ENCODE data around the gene CALY. TPM values are rescaled to one million over a fixed set of nuclear protein-coding genes. Genes with fewer than 3 reads are reported as not detected.
"Not testable (repeated sequence)": the region's sequence is repeated elsewhere in the genome, so short reads cannot be mapped to it uniquely, and the experiment has no call there.

Gene CALY
- total RNA-seq (2014; rRNA removed; shearing (Covaris generic)): 2.2 TPM in 1 of 2 replicates, not detected in the other

- peaks cover 49% of the 10 kb centered on the region for H3K27me3 ChIP-seq (ENCODE audit: control insufficient read depth, insufficient read depth, low read length)
- H3K36me3 ChIP-seq (replicated peaks; ENCODE audit: control insufficient read depth, insufficient read depth, low read length): no peaks in the 10 kb centered on the region
- H3K4me3 ChIP-seq (ENCODE audit: insufficient read depth, low read depth, low read length): no peak within 1 kb of the TSS
- DNase-seq: peak; percentile 97
These were observed at the start of gene CALY for GRCh38 chr10:133336577-133337369. TSS of gene CALY (minus strand) at chr10:133336896. CDS start at chr10:133328989, 7,907 bp downstream.

DNA sequence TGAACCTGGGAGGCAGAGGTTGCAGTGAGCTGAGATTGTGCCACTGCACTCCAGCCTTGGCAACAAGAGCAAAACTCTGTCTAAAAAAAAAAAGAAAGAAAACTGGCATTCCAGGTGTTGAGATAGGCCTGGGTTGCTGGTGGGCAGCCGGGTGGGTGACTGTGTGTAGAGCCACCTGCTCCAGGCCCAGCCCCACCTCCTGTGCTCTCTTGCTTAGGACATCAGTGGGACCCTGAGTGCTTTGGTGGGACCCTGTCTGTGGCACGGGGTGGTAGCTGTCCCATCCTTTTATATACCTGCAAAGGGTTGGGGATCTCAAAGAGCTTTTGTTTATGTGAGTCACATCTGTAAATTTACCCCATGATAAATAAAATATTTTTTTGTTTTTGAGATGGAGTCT is 48.5 kb upstream of the CALY start:
- no peak for DNase-seq
- Histone ChIP-seq H3K36me3 (replicated peaks; ENCODE audit: control insufficient read depth, insufficient read depth, low read length) (no peaks in the 10 kb centered on the region), H3K4me3 (ENCODE audit: insufficient read depth, low read depth, low read length) (no peak overlapping the region), H3K27me3 (ENCODE audit: control insufficient read depth, insufficient read depth, low read length) (peaks cover 5% of the 10 kb centered on the region; the same call in 1 of the 2 replicates)

DNA sequence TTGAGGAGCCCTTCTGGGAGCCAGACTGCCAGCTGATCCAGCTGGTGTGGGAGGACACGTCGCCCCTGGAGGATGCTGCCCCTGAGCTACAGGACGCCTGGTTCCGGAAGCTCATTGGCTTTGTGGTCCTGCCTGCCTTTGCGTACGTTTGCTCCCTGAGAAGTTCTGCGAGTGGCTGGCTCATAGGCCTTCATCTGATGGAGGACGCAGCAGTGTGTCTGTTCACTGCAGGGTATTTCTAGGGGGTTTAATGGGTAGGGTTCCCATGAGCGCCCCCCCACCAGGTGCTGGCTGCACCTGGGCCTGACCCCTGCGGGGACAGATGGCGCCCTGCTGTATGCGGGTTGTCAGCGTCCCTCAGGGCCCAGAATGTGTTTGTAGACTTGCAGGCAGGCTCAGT is 47.4 kb upstream of the CALY start:
- Histone ChIP-seq H3K4me3 (ENCODE audit: insufficient read depth, low read depth, low read length) (no peak overlapping the region), H3K36me3 (replicated peaks; ENCODE audit: control insufficient read depth, insufficient read depth, low read length) (no peaks in the 10 kb centered on the region), H3K27me3 (ENCODE audit: control insufficient read depth, insufficient read depth, low read length) (peaks cover 15% of the 10 kb centered on the region; the same call in 1 of the 2 replicates)
- DNase-seq: no peak

- H3K4me3 ChIP-seq (ENCODE audit: insufficient read depth, low read depth, low read length): no peak overlapping the region
- peaks cover 17% of the 10 kb centered on the region for H3K27me3 ChIP-seq (ENCODE audit: control insufficient read depth, insufficient read depth, low read length)
These were observed 46.9 kb upstream of the CALY start for GRCh38 chr10:133383551-133383950.

DNA sequence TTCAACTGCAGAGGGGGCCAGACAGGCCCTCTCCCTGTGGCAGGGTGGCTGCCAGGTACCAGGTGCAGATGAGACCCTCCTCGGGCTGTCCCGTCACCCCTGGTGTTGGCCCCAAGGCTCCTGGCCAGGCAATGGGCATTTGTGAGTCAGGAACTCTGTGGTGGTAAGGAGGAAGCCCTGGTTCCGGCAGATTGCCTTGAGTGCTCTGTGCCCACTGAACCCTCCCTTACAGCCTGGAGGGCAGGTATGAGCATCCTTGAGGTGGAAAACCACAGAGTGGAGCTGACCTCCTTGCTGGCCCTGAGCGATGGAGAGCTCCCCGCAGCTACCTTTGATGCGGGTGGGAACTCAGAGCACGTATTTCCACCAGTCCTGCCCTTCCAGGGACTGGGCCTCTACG is 44.3 kb upstream of the CALY start:
- Histone ChIP-seq H3K4me3 (ENCODE audit: insufficient read depth, low read depth, low read length) (no peak overlapping the region), H3K27me3 (ENCODE audit: control insufficient read depth, insufficient read depth, low read length) (peaks cover 40% of the 10 kb centered on the region), H3K36me3 (replicated peaks; ENCODE audit: control insufficient read depth, insufficient read depth, low read length) (no peaks in the 10 kb centered on the region)
- no peak for DNase-seq

More at GRCh38 chr10:133383551-133383950, 46.9 kb upstream of the CALY start:
- no peaks in the 10 kb centered on the region for H3K36me3 ChIP-seq (replicated peaks; ENCODE audit: control insufficient read depth, insufficient read depth, low read length)
- no peak for DNase-seq

DNA sequence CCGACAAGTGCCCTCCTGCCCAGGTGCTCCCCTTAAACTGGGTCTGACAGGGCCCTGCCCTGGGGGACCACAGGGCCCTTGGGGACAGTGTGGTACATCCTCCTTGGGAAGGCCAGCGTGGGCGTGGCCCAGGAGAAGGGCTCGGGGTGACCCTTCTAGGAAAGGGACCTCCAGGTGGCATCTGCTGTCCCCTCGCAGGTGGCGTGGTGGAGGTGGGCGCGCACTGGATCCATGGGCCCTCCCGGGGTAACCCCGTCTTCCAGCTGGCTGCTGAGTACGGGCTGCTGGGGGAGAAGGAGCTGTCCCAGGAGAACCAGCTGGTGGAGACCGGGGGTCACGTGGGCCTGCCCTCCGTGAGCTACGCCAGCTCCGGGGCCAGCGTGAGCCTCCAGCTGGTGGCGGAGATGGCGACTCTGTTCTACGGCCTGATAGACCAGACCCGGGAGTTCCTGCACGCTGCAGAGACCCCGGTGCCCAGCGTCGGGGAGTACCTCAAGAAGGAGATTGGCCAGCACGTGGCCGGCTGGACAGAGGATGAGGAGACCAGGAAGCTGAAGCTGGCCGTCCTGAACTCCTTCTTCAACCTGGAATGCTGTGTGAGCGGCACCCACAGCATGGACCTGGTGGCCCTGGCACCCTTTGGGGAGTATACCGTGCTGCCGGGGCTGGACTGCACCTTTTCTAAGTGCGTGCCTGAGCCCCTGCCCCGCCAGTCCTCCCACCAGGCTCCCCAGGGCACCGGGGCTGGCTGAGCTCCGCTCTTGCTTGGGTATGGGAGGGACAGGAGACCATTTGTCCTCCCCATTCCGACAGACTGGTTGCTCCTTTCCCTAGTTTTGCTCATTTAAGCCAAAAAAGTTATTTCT is 43.3 kb upstream of the CALY start:
- DNase-seq: peak; percentile 60
- H3K27me3 ChIP-seq (ENCODE audit: control insufficient read depth, insufficient read depth, low read length): peaks cover 43% of the 10 kb centered on the region
- peak overlapping the region; percentile 54 for H3K4me3 ChIP-seq (ENCODE audit: insufficient read depth, low read depth, low read length)
- no peaks in the 10 kb centered on the region for H3K36me3 ChIP-seq (replicated peaks; ENCODE audit: control insufficient read depth, insufficient read depth, low read length)

DNA sequence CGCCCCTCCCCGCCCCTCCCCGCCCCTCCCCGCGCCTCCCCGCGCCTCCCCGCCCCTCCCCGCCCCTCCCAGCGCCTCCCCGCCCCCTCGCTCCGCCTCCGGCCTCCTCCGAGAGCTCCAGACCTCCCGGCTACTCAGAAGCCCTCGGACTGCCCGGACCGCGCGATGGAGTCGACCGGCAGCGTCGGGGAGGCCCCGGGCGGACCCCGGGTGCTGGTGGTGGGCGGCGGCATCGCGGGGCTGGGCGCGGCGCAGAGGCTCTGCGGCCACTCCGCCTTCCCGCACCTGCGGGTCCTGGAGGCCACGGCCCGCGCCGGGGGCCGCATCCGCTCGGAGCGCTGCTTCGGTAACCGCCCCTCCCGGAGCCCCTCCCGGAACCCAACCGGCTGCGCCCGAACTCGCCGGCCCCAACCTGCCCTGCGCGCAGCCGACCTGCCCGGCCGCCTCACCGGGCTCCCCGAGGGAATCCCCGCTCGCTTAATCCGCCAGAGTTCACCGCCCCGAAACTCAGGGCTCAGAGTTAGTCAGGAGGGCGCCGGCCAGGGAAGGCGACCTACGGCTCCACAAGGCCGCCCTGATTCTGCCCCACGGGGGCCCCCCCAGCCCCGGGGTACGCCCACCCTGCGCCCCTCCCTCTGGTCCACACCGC is 42.6 kb upstream of the CALY start, which contains the start of gene PAOX:
PAOX (plus strand) TSS at position 111 of the 649 bp plus-strand sequence; CDS start at position 166, 55 bp downstream.
- H3K4me3 ChIP-seq (ENCODE audit: insufficient read depth, low read depth, low read length): peak within 1 kb of the TSS; percentile 73
- no peaks in the 10 kb centered on the region for H3K36me3 ChIP-seq (replicated peaks; ENCODE audit: control insufficient read depth, insufficient read depth, low read length)
- peaks cover 43% of the 10 kb centered on the region for H3K27me3 ChIP-seq (ENCODE audit: control insufficient read depth, insufficient read depth, low read length)
- peak; percentile 98 for DNase-seq

- Histone ChIP-seq H3K36me3 (replicated peaks; ENCODE audit: control insufficient read depth, insufficient read depth, low read length) (no peaks in the 10 kb centered on the region), H3K27me3 (ENCODE audit: control insufficient read depth, insufficient read depth, low read length) (peaks cover 45% of the 10 kb centered on the region), H3K4me3 (ENCODE audit: insufficient read depth, low read depth, low read length) (peak overlapping the region; percentile 73)
- peak; percentile 92 for DNase-seq
These were observed 41.8 kb upstream of the CALY start for GRCh38 chr10:133378251-133379096.

DNA sequence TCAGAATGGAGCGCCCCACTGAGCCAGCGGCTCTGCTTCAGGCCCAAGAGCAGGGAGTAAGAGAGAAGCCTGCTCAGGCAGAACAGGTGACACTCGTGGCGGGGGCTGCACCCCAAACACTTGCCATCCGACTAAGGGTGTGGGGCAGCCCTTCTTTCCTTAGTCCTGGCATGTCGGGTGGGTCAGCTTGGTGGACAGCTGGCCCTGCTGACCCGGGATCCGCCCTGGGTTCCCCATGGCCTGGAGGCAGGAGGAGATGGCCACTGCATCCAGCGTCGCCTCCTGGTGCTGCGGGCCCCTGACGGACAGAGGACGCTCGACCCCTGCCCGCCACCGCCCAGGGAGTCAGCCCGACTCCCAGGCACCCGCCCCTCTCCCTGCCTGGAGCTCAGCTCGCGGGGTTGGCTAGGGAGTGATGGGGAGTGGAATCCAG is 41.1 kb upstream of the CALY start:
- no peaks in the 10 kb centered on the region for H3K36me3 ChIP-seq (replicated peaks; ENCODE audit: control insufficient read depth, insufficient read depth, low read length)
- peaks cover 45% of the 10 kb centered on the region for H3K27me3 ChIP-seq (ENCODE audit: control insufficient read depth, insufficient read depth, low read length)
- peak; percentile 85 for DNase-seq
- H3K4me3 ChIP-seq (ENCODE audit: insufficient read depth, low read depth, low read length): peak overlapping the region; percentile 73

DNA sequence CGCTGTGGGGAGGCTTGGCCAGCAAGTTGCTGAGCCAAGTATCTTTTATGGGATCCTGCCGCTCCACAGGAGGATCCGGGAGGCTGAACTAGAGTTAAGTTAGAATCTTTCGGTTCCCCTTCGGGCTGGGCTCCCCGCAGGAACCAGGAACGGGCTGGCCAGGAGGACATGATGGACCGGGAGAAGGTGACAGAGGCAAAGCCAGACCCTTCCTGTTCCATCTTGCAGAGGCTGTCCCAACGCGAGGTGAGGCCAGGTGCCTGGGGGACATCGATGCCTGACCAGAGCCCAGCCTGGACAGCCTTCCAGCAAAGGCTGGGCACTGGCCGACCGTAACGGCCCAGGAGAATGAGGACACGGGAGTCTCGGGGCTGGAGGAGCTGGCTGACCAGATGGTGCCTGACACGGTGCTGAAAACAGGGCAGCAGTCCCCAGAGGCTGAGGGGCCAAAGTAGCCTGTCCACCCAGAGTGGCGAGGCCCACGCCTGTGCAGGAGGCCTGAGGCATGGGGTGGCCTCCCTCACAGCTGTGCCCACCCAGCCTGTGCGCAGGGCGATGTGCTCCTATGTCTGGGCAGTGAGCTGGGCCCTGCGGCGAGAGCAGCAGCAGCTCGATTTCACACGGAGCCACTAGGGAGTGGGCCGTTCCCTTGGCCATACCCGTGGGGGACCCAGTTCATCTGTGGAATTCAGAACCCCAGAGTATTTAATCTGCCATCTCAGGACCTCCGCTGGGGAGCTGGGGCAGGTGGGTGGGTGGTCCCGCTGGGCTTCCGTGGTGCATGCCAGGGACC is 40.5 kb upstream of the CALY start:
- no peak overlapping the region for H3K4me3 ChIP-seq (ENCODE audit: insufficient read depth, low read depth, low read length)
- peak; percentile 59 for DNase-seq
- peaks cover 45% of the 10 kb centered on the region for H3K27me3 ChIP-seq (ENCODE audit: control insufficient read depth, insufficient read depth, low read length)
- H3K36me3 ChIP-seq (replicated peaks; ENCODE audit: control insufficient read depth, insufficient read depth, low read length): no peaks in the 10 kb centered on the region

DNA sequence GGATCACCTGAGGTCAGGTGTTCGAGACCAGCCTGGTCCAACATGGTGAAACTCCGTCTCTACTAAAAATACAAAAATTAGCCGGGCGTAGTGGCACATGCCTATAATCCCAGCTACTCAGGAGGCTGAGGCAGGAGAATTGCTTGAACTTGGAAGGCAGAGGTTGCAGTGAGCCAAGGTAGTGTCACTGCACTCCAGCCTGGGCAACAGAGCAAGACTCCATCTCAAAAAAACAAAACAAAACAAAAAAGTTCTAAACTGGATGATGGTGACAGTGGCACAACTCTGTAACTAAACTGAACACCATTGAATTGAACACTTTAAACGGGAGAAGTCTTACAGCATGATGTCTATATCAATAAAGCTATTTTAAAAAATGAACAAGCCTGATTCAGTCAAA is 39.5 kb upstream of the CALY start:
- H3K36me3 ChIP-seq (replicated peaks; ENCODE audit: control insufficient read depth, insufficient read depth, low read length); DNase-seq; H3K4me3 ChIP-seq (ENCODE audit: insufficient read depth, low read depth, low read length): not testable (repeated sequence)
- H3K27me3 ChIP-seq (ENCODE audit: control insufficient read depth, insufficient read depth, low read length): peaks cover 45% of the 10 kb centered on the region

DNA sequence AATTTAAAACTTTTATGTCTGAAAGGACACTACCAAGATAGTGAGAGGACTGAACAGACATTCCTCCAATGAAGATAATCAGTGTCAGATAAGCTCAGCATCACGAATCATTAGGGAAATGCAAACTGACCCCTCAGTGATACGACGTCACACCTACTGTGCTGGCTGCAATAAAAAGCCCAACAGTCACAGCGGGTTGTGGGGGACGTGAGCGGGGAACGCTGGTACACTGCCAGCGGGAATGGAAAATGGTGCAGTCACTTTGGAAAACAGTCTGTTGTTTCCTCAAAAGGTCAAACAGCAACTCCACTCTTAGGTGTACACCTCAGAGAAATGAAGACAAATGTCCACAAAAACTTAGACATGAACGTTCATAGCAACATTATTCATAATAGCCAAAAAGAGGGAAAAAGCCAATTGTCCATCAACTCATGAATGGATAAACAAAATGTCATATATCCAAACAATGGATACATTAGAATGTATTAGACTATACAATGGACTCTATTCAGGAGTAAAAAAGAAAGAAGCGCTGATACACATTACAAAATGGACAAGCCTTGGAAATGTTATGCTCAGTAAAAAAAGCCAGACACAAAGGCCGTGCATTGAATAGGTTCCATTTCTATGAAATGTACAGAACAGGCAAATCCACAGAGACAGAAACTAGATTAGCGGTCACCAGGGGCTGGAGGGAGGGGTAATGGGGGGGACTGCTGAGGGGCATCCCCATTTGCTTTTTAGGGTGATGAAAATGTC is 38.8 kb upstream of the CALY start:
- H3K4me3 ChIP-seq (ENCODE audit: insufficient read depth, low read depth, low read length): no peak overlapping the region
- H3K27me3 ChIP-seq (ENCODE audit: control insufficient read depth, insufficient read depth, low read length): peaks cover 43% of the 10 kb centered on the region
- H3K36me3 ChIP-seq (replicated peaks; ENCODE audit: control insufficient read depth, insufficient read depth, low read length): peaks cover 1% of the 10 kb centered on the region
- DNase-seq: no peak
